HG03432 (cell line): Measurements from ENCODE around the gene GALNT14.
"Not testable (repeated sequence)": the region's sequence is repeated elsewhere in the genome, so short reads cannot be mapped to it uniquely, and the experiment has no call there.

Source experiments
- ATAC-seq: cut with Tn5 transposase; IDR thresholded peaks from one replicate; pipeline ENCODE4 v1.9.1; 2021; ENCODE audit warnings: mild to moderate bottlenecking, moderate library complexity; ENCODE audit not compliant: unreplicated experiment

GALNT14 gene

GRCh38 chr2:31138037-31138962 lies at the start of gene GALNT14:
Gene GALNT14, minus strand, starts transcription at chr2:31138440. Its CDS starts 354 bp downstream, at chr2:31138086.
- peak; percentile 74 for ATAC-seq

GRCh38 chr2:31187166-31187565 lies 48.9 kb upstream of the GALNT14 start:
- no peak for ATAC-seq

- ATAC-seq, result not testable (repeated sequence)
These were observed 45.7 kb upstream of the GALNT14 start for GRCh38 chr2:31183973-31184372.

- no peak for ATAC-seq
These were observed 38.5 kb upstream of the GALNT14 start for GRCh38 chr2:31176742-31177141.

- no peak for ATAC-seq
These were observed 32.9 kb upstream of the GALNT14 start for GRCh38 chr2:31171142-31171541.

GRCh38 chr2:31170071-31170698 lies 31.9 kb upstream of the GALNT14 start:
- peak; percentile 79 for ATAC-seq

GRCh38 chr2:31168291-31168690 lies 30.1 kb upstream of the GALNT14 start:
- ATAC-seq, result no peak

- ATAC-seq, result no peak
These were observed 28.7 kb upstream of the GALNT14 start for GRCh38 chr2:31166925-31167324.

- no peak for ATAC-seq
These were observed 24.8 kb upstream of the GALNT14 start for GRCh38 chr2:31163011-31163539.

GRCh38 chr2:31161637-31162036 lies 23.4 kb upstream of the GALNT14 start:
- ATAC-seq, result no peak

GRCh38 chr2:31151501-31151900 lies 13.3 kb upstream of the GALNT14 start:
- no peak for ATAC-seq

- no peak for ATAC-seq
These were observed 12.0 kb upstream of the GALNT14 start for GRCh38 chr2:31150120-31150670.

- no peak for ATAC-seq
These were observed 10.3 kb upstream of the GALNT14 start for GRCh38 chr2:31148514-31148913.

GRCh38 chr2:31147645-31148044 lies 9.4 kb upstream of the GALNT14 start:
- ATAC-seq, result no peak

GRCh38 chr2:31142110-31142509 lies 3.9 kb upstream of the GALNT14 start:
- no peak for ATAC-seq

- ATAC-seq, result no peak
These were observed 3.3 kb upstream of the GALNT14 start for GRCh38 chr2:31141443-31142085.

GRCh38 chr2:31140151-31140550 lies 1.9 kb upstream of the GALNT14 start:
- ATAC-seq, result no peak

- ATAC-seq, result no peak
These were observed 1.4 kb upstream of the GALNT14 start for GRCh38 chr2:31139671-31140070.

GRCh38 chr2:31137211-31138036 lies 816 bp downstream of the GALNT14 start:
- no peak for ATAC-seq

- no peak for ATAC-seq
These were observed 1.5 kb downstream of the GALNT14 start for GRCh38 chr2:31136732-31137131.
